ENCODE results near the gene HSD17B14.

Gene HSD17B14

GRCh38 chr19:48821633-48822032, 14.7 kb downstream of the HSD17B14 start:
- DNase-seq (ENCODE audit: low spot score), result no peak
- H3K36me3 ChIP-seq (ENCODE audit: low read depth), result no peaks in the 10 kb centered on the region
- H3K27ac ChIP-seq (ENCODE audit: poor library complexity, severe bottlenecking), result no peak overlapping the region
- no peak for ATAC-seq (ENCODE audit: low read depth)
- H3K9me3 ChIP-seq (ENCODE audit: severe bottlenecking), result no peaks in the 10 kb centered on the region
- H3K4me1 ChIP-seq (ENCODE audit: insufficient read depth, poor library complexity, severe bottlenecking), result peaks cover 10% of the 10 kb centered on the region
- no peaks in the 10 kb centered on the region for H3K27me3 ChIP-seq (ENCODE audit: insufficient read depth, poor library complexity, severe bottlenecking)
- H3K4me3 ChIP-seq (ENCODE audit: severe bottlenecking), result no peak overlapping the region
- TF ChIP-seq CTCF (IDR thresholded peaks at IDR 0.05; ENCODE audit: poor library complexity, severe bottlenecking), result no peak

- H3K27me3 ChIP-seq (ENCODE audit: insufficient read depth, poor library complexity, severe bottlenecking), result no peaks in the 10 kb centered on the region
- no peaks in the 10 kb centered on the region for H3K36me3 ChIP-seq (ENCODE audit: low read depth)
- no peak for TF ChIP-seq CTCF (IDR thresholded peaks at IDR 0.05; ENCODE audit: poor library complexity, severe bottlenecking)
- peak overlapping the region; percentile 37 for H3K27ac ChIP-seq (ENCODE audit: poor library complexity, severe bottlenecking)
- DNase-seq (ENCODE audit: low spot score), result peak; percentile 89
- ATAC-seq (ENCODE audit: low read depth), result peak; percentile 93
- peaks cover 10% of the 10 kb centered on the region for H3K4me1 ChIP-seq (ENCODE audit: insufficient read depth, poor library complexity, severe bottlenecking)
- H3K4me3 ChIP-seq (ENCODE audit: severe bottlenecking), result no peak overlapping the region
- no peaks in the 10 kb centered on the region for H3K9me3 ChIP-seq (ENCODE audit: severe bottlenecking)
Observed at GRCh38 chr19:48819366-48819816, 16.9 kb downstream of the HSD17B14 start.

- ATAC-seq (ENCODE audit: low read depth), result no peak
- no peaks in the 10 kb centered on the region for H3K27me3 ChIP-seq (ENCODE audit: insufficient read depth, poor library complexity, severe bottlenecking)
- no peak for TF ChIP-seq CTCF (IDR thresholded peaks at IDR 0.05; ENCODE audit: poor library complexity, severe bottlenecking)
- H3K4me3 ChIP-seq (ENCODE audit: severe bottlenecking), result no peak overlapping the region
- H3K4me1 ChIP-seq (ENCODE audit: insufficient read depth, poor library complexity, severe bottlenecking), result peaks cover 10% of the 10 kb centered on the region
- H3K27ac ChIP-seq (ENCODE audit: poor library complexity, severe bottlenecking), result peak overlapping the region; percentile 37
- no peak for DNase-seq (ENCODE audit: low spot score)
- H3K9me3 ChIP-seq (ENCODE audit: severe bottlenecking), result no peaks in the 10 kb centered on the region
- no peaks in the 10 kb centered on the region for H3K36me3 ChIP-seq (ENCODE audit: low read depth)
Observed at GRCh38 chr19:48818234-48818820, 18.0 kb downstream of the HSD17B14 start.

- H3K4me3 ChIP-seq (ENCODE audit: severe bottlenecking), result no peak overlapping the region
- no peak overlapping the region for H3K27ac ChIP-seq (ENCODE audit: poor library complexity, severe bottlenecking)
- peaks cover 10% of the 10 kb centered on the region for H3K4me1 ChIP-seq (ENCODE audit: insufficient read depth, poor library complexity, severe bottlenecking)
- ATAC-seq (ENCODE audit: low read depth) (no peak), DNase-seq (ENCODE audit: low spot score) (no peak)
- no peaks in the 10 kb centered on the region for H3K27me3 ChIP-seq (ENCODE audit: insufficient read depth, poor library complexity, severe bottlenecking)
- no peaks in the 10 kb centered on the region for H3K9me3 ChIP-seq (ENCODE audit: severe bottlenecking)
- no peaks in the 10 kb centered on the region for H3K36me3 ChIP-seq (ENCODE audit: low read depth)
- TF ChIP-seq CTCF (IDR thresholded peaks at IDR 0.05; ENCODE audit: poor library complexity, severe bottlenecking), result no peak
Observed at GRCh38 chr19:48817585-48818124, 18.6 kb downstream of the HSD17B14 start.

- no peak for TF ChIP-seq CTCF (IDR thresholded peaks at IDR 0.05; ENCODE audit: poor library complexity, severe bottlenecking)
- Histone ChIP-seq H3K4me1 (ENCODE audit: insufficient read depth, poor library complexity, severe bottlenecking) (peaks cover 13% of the 10 kb centered on the region), H3K27me3 (ENCODE audit: insufficient read depth, poor library complexity, severe bottlenecking) (no peaks in the 10 kb centered on the region), H3K4me3 (ENCODE audit: severe bottlenecking) (no peak overlapping the region), H3K9me3 (ENCODE audit: severe bottlenecking) (no peaks in the 10 kb centered on the region), H3K27ac (ENCODE audit: poor library complexity, severe bottlenecking) (no peak overlapping the region), H3K36me3 (ENCODE audit: low read depth) (no peaks in the 10 kb centered on the region)
- DNase-seq (ENCODE audit: low spot score), result no peak
- ATAC-seq (ENCODE audit: low read depth), result no peak
Observed at GRCh38 chr19:48815870-48816501, 20.3 kb downstream of the HSD17B14 start.
